Mesodermal cell (in vitro differentiated cells): Measurements from ENCODE around the gene GUCD1.

ENCODE experiments used
- H3K27ac ChIP-seq: 2 replicates; pipeline ENCODE4 v1.7.0; 2013; ENCODE audit warnings: mild to moderate bottlenecking, low read depth, low read length, moderate library complexity; ENCODE audit not compliant: severe bottlenecking
- H3K36me3 ChIP-seq: 2 replicates; pipeline ENCODE4 v1.7.1; 2013; ENCODE audit warnings: mild to moderate bottlenecking, low read length, moderate library complexity; ENCODE audit not compliant: control insufficient read depth, insufficient read depth
- H3K4me1 ChIP-seq: one replicate; pipeline ENCODE4 v1.7.1; 2013; ENCODE audit warnings: mild to moderate bottlenecking, low read length; ENCODE audit not compliant: insufficient read depth, control insufficient read depth, poor library complexity, severe bottlenecking
- H3K4me3 ChIP-seq: 2 replicates; pipeline ENCODE4 v1.7.0; 2013; ENCODE audit warnings: low read length, control low read depth, mild to moderate bottlenecking; ENCODE audit not compliant: insufficient read depth, poor library complexity, severe bottlenecking; ENCODE audit errors: extremely low read depth
- H3K9me3 ChIP-seq: 2 replicates; pipeline ENCODE4 v1.7.1; 2013; ENCODE audit warnings: mild to moderate bottlenecking, low read length, moderate library complexity; ENCODE audit not compliant: control insufficient read depth
- WGBS, 2 experiments: methylation state at CpG; one replicate each; pipeline ENCODE4 v1.1.5; 2013; ENCODE audit warnings: missing lambda C conversion rate in 2 of 2; ENCODE audit not compliant: insufficient coverage in 2 of 2; 5-methylcytosine and 5-hydroxymethylcytosine counted together

GUCD1 gene

GRCh38 chr22:24512043-24512442 is 42.9 kb downstream of the GUCD1 start:
- Histone ChIP-seq H3K36me3 (no peaks in the 10 kb centered on the region), H3K4me1 (peaks cover 16% of the 10 kb centered on the region), H3K9me3 (no peaks in the 10 kb centered on the region), H3K4me3 (no peak overlapping the region), H3K27ac (no peak overlapping the region)
- WGBS, 2 experiments: 90 to 92% methylated on average over 2 of the region's 3 CpGs

DNA sequence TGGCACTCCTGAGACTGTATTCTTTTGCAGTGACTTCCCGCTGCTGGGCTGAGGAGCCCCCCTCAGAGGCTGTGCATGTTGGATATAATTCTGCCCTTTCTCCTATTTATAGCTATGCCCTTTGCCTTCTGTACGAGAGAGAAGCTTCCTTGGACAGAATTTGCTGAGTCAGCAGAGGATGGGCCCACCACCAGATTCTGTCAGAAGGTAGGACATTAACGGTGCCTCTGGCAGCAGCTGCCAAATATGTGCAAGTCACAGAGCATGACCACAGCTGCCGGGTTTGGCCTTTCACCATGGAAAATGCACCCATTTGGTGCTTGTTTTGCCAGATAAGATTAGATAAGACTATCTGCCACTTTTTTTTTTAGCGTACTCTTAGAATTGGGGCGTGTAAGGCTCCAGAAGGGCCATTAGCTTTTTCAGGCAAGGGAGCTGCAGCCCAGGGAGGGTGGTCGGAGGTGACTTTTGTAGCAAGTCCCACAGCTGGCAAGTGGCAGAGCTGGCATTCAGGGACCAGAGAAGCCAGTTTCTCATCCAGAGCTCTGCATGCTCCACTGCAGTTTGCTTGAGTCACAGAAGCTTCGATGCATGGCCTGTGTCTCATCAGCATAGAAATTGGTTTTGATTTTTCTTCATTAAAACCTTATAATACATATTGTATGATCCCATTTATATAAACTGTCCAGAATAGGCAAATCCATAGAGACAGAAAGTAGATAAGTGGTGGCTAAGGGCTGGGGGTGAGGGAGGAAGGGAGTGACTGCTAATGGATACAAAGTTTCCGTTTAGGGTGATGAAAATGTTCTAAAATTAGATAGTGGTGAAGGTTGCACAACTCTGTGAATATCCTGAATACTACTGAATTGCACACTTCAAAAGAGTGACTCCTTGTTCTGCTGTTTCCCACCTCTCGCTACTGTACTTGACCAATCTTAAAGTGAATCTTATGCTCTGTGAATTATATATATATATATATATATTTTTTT is 44.0 kb downstream of the GUCD1 start:
- no peaks in the 10 kb centered on the region for H3K9me3 ChIP-seq
- no peak overlapping the region for H3K4me3 ChIP-seq
- peaks cover 18% of the 10 kb centered on the region for H3K4me1 ChIP-seq
- no peak overlapping the region for H3K27ac ChIP-seq
- no peaks in the 10 kb centered on the region for H3K36me3 ChIP-seq
- 71 to 78% methylated on average over 6 to 8 of the region's 10 CpGs for WGBS, 2 experiments

DNA sequence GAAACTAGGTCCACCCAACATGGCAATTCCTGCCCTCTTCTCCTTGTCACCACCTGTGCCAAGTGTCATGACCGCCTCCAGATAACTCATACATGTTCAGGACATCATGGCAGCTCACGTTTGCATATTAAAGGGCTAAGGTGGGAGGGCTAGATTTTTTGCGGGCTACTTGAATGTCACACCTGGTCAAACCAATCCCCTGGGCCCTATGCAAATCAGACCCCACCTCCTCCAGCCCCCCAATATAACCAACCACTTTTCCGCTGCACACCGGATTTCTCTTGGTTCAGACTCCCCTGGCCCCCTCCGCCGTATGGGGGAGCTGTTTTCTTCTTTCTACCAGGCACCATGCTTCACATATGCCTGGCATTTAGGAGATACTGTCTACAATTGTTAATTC is 47.2 kb downstream of the GUCD1 start:
- no peaks in the 10 kb centered on the region for H3K9me3 ChIP-seq
- H3K4me3 ChIP-seq: no peak overlapping the region
- peaks cover 19% of the 10 kb centered on the region for H3K4me1 ChIP-seq
- H3K27ac ChIP-seq: no peak overlapping the region
- H3K36me3 ChIP-seq: no peaks in the 10 kb centered on the region
- 32 to 61% methylated on average over 2 of the region's 7 CpGs for WGBS, 2 experiments

DNA sequence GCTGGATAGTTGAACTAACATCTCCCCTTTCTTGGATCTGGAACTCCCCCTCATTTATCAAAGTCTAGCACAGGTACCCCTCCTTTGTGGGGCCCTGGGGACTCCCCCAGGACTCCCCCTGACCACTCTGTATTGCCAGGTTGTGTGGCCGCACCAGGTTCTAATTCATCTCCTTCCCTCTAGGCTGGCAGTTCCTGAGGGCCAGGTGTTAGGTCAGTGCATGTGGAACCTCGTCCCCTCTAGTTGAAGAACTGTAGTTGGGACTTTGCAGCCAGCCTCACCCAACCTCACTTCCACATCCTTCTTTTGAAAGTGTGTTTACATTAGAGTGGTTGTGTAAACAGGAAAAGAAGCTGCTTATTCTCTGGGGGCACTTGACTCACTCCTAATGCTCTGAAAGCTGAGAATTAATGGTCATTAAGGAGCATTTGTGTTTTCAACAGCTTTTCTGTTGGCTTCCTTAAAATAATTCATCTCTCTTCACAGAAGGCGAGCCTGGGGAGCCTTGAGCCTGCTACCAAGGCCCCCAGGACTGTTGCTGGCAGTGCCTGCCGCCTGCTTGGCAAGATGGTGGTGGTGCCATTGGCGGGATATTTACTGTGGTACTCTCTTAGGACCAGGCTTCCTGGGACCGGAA is 48.0 kb downstream of the GUCD1 start:
- 59 to 70% methylated on average over 3 to 4 of the region's 6 CpGs for WGBS, 2 experiments
- Histone ChIP-seq H3K4me3 (no peak overlapping the region), H3K4me1 (peaks cover 20% of the 10 kb centered on the region), H3K27ac (peak overlapping the region; percentile 25), H3K36me3 (no peaks in the 10 kb centered on the region), H3K9me3 (no peaks in the 10 kb centered on the region)

- Histone ChIP-seq H3K27ac (no peak overlapping the region), H3K9me3 (no peaks in the 10 kb centered on the region), H3K36me3 (no peaks in the 10 kb centered on the region), H3K4me1 (peaks cover 20% of the 10 kb centered on the region), H3K4me3 (no peak overlapping the region)
- WGBS, 2 experiments: 78% methylated on average over 1 of the region's 3 CpGs; no CpG with 5 or more reads in 1 of the 2 experiments
Observed at GRCh38 chr22:24504956-24505736, 49.8 kb downstream of the GUCD1 start.

- H3K27ac ChIP-seq: no peak overlapping the region
- WGBS, 2 experiments: no CpG with 5 or more reads among the region's 2 CpGs
- H3K4me1 ChIP-seq: peaks cover 20% of the 10 kb centered on the region
- H3K9me3 ChIP-seq: no peaks in the 10 kb centered on the region
- no peak overlapping the region for H3K4me3 ChIP-seq
- no peaks in the 10 kb centered on the region for H3K36me3 ChIP-seq
Observed at GRCh38 chr22:24504540-24504939, 50.4 kb downstream of the GUCD1 start.

GRCh38 chr22:24503843-24504338 is 51.0 kb downstream of the GUCD1 start:
- Histone ChIP-seq H3K4me1 (peaks cover 20% of the 10 kb centered on the region), H3K27ac (no peak overlapping the region), H3K4me3 (no peak overlapping the region), H3K36me3 (no peaks in the 10 kb centered on the region), H3K9me3 (no peaks in the 10 kb centered on the region)
- 89 to 91% methylated on average over 5 of the region's 5 CpGs for WGBS, 2 experiments

DNA sequence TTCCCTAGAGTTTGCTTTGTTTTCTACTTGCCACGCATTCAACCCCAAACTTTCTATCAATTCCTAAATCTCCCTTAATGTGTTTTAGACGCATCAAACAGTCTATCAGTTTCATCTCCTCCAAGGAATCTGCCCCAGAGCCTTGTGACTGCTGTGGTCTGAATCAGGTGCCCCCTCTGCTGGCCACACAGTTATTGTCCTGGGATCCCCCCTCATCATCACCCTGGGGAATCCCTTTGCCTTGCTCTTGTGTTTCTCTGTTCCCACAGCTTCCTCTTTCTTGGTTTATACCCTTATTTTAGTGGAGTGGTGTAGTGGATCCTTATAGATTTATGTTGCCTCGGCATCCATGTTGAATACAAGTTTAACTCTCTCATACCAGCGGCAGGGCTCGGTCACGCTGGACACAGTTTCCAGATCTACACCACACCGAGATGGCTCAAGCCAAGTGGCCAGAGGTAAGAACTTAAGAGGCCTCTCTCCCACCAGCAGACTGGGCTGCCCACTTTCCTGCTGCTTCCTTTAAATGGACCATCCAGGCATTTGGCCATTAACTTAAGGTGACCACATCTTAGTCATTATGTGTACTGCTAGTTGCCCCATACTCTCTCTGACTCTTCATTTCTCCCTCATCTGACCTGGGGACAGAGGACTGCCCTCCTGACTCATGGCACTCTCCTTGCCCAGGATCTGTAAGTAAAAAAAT is 51.6 kb downstream of the GUCD1 start:
- 67 to 88% methylated on average over 4 to 5 of the region's 7 CpGs for WGBS, 2 experiments
- H3K27ac ChIP-seq: no peak overlapping the region
- no peaks in the 10 kb centered on the region for H3K9me3 ChIP-seq
- H3K36me3 ChIP-seq: no peaks in the 10 kb centered on the region
- H3K4me3 ChIP-seq: no peak overlapping the region
- peaks cover 20% of the 10 kb centered on the region for H3K4me1 ChIP-seq

- Histone ChIP-seq H3K4me3 (no peak overlapping the region), H3K36me3 (no peaks in the 10 kb centered on the region), H3K4me1 (peaks cover 13% of the 10 kb centered on the region), H3K9me3 (no peaks in the 10 kb centered on the region), H3K27ac (no peak overlapping the region)
- WGBS, 2 experiments: 100% methylated on average over 1 of the region's 1 CpG
Observed at GRCh38 chr22:24502541-24502940, 52.4 kb downstream of the GUCD1 start.

DNA sequence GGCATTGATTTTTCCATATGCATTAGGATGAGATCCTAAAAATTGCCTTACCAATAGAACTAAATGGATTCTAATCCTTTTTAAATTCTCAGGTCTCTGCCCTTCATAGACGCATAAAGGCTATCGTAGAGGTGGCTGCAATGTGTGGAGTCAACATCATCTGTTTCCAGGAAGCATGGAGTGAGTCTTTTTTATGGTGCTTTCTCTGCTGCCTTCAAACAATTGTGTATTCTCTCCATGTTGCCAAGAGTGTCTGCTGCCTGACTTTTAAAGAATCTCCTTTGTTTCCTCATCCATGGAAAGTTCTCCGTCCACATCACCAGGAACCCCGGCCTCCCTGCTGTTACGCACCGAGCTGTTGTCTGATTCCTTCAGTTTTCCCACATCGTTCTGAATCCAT is 52.9 kb downstream of the GUCD1 start:
- H3K4me3 ChIP-seq: no peak overlapping the region
- H3K36me3 ChIP-seq: no peaks in the 10 kb centered on the region
- no peaks in the 10 kb centered on the region for H3K9me3 ChIP-seq
- H3K27ac ChIP-seq: no peak overlapping the region
- peaks cover 10% of the 10 kb centered on the region for H3K4me1 ChIP-seq
- 76 to 86% methylated on average over 5 of the region's 7 CpGs for WGBS, 2 experiments
